Measurements from ENCODE around the gene CCDC188. TPM values are rescaled to one million over a fixed set of nuclear protein-coding genes. Genes with fewer than 3 reads are reported as not detected.

Gene CCDC188
- total and polyA plus RNA-seq, 2 of the 4 experiments (the other 2 are of a cell fraction), result 0.10 TPM; not detected in 1

DNA sequence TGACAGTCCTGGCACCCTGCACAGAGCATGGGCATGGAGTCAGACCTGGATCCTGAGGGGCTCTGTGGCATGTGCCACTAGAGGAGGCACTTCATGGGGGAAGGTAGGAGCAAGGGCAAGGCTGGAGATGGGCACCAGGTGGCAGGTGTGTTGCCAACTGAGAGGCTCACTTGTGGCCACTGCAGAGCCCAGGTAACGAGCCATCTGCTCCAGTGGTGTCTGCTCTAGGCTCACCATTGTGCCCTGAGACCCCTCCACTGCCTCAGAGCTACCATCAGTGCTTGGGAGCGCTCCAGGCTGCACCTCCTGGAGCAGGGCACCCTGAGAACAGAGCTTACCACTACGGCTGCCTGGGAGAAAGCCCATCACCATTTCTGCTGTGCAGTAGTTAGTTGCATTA, 20.5 kb downstream of the CCDC188 start:
- no peak overlapping the region for H3K27ac ChIP-seq (ENCODE audit: insufficient read depth, low read length)
- no peak overlapping the region for H3K4ac ChIP-seq (ENCODE audit: low read depth, low read length)
- no peak overlapping the region for H3K4me2 ChIP-seq (ENCODE audit: low read depth, low read length)
- peaks cover 3% of the 10 kb centered on the region; the same call in 1 of the 2 replicates for H3K9me1 ChIP-seq (ENCODE audit: insufficient read depth, low read length)
- POLR2A ChIA-PET (ENCODE audit: unreplicated experiment), result no interaction called here
- peak overlapping the region in 1 of 2 experiments; percentile 76; a peak in 2 of 4 replicates for H4K8ac ChIP-seq (ENCODE audit: low read depth in 2 of 2, low read length in 2 of 2)
- no peak overlapping the region for H2BK20ac ChIP-seq (ENCODE audit: low read depth, low read length)
- no peak overlapping the region for H3K56ac ChIP-seq (ENCODE audit: extremely low read depth, insufficient read depth, low read length)
- H2AK9ac ChIP-seq (replicated peaks; ENCODE audit: low read depth, low read length, poor library complexity), result peak overlapping the region; percentile 87
- no TSS peak for BruUV-seq (replicated peaks)
- H3K36me3 ChIP-seq (ENCODE audit: control insufficient read depth, insufficient read depth, low read length), result peaks cover 24% of the 10 kb centered on the region
- peak overlapping the region; percentile 91 for H2AFZ ChIP-seq (replicated peaks; ENCODE audit: low read length, poor library complexity)
- intact Hi-C loops (cut with micrococcal nuclease) (no loop called here), in situ Hi-C loops (cut with MboI; ENCODE audit: low sequenced_read_pairs) (no loop called here), dilution Hi-C loops (cut with HindIII; ENCODE audit: low sequenced_read_pairs, unreplicated experiment) (no loop called here)
- peaks cover 35% of the 10 kb centered on the region for H4K20me1 ChIP-seq (ENCODE audit: insufficient read depth, low read length)
- H3K4me1 ChIP-seq (ENCODE audit: control insufficient read depth, insufficient read depth, low read length), result peaks cover 9% of the 10 kb centered on the region
- no peak overlapping the region for H3K23ac ChIP-seq (ENCODE audit: low read depth, low read length)
- TF ChIP-seq, protein P1, sequence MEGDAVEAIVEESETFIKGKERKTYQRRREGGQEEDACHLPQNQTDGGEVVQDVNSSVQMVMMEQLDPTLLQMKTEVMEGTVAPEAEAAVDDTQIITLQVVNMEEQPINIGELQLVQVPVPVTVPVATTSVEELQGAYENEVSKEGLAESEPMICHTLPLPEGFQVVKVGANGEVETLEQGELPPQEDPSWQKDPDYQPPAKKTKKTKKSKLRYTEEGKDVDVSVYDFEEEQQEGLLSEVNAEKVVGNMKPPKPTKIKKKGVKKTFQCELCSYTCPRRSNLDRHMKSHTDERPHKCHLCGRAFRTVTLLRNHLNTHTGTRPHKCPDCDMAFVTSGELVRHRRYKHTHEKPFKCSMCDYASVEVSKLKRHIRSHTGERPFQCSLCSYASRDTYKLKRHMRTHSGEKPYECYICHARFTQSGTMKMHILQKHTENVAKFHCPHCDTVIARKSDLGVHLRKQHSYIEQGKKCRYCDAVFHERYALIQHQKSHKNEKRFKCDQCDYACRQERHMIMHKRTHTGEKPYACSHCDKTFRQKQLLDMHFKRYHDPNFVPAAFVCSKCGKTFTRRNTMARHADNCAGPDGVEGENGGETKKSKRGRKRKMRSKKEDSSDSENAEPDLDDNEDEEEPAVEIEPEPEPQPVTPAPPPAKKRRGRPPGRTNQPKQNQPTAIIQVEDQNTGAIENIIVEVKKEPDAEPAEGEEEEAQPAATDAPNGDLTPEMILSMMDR (conservative IDR thresholded peaks at IDR 0.05; ENCODE audit: low read depth, low read length), result no peak
- TF ChIP-seq RFX5 (IDR thresholded peaks at IDR 0.05; ENCODE audit: low read depth, low read length) (no peak), RAD21 (IDR thresholded peaks at IDR 0.05; ENCODE audit: low read length) (no peak), CHD1 (IDR thresholded peaks at IDR 0.05; ENCODE audit: low read depth, low read length) (no peak), FOS (IDR thresholded peaks at IDR 0.05; ENCODE audit: low read depth, low read length) (no peak), MXI1 (IDR thresholded peaks at IDR 0.05; ENCODE audit: borderline replicate concordance, low read depth, low read length) (no peak), BHLHE40 (IDR thresholded peaks at IDR 0.05; ENCODE audit: low read depth, low read length) (no peak)
- no peaks in the 10 kb centered on the region for H3K27me3 ChIP-seq (ENCODE audit: control insufficient read depth, insufficient read depth, low read length)
- H3K9ac ChIP-seq (ENCODE audit: low read depth, low read length), result no peak overlapping the region
- H3K79me1 ChIP-seq (ENCODE audit: low read depth in 1 of 2, low read length in 2 of 2), result peaks cover 3 to 33% of the 10 kb centered on the region in 2 experiments
- no peak overlapping the region for H3K18ac ChIP-seq (ENCODE audit: low read depth, low read length)
- no peak overlapping the region for H3K14ac ChIP-seq (replicated peaks; ENCODE audit: low read depth, low read length)
- no peak overlapping the region for H2BK120ac ChIP-seq (ENCODE audit: low read depth, low read length)
- CTCF ChIA-PET, result no interaction called here
- H4K5ac ChIP-seq (ENCODE audit: low read depth, low read length), result no peak overlapping the region; the same call in 1 of the 2 replicates
- no peak overlapping the region for H2BK5ac ChIP-seq (ENCODE audit: low read depth, low read length, poor library complexity, severe bottlenecking)
- no peak overlapping the region for H3K4me3 ChIP-seq (ENCODE audit: insufficient read depth, low read depth, low read length)
- no peak overlapping the region for H2BK15ac ChIP-seq (ENCODE audit: low read depth, low read length)
- WGBS, 2 experiments (ENCODE audit: extremely low coverage in 2 of 2, insufficient read length in 1 of 2), result 80% methylated on average over 1 of the region's 3 CpGs; no CpG with 5 or more reads in 1 of the 2 experiments
- H3K9me3 ChIP-seq (ENCODE audit: control insufficient read depth, insufficient read depth, low read length), result no peaks in the 10 kb centered on the region
- DNase-seq (no peak), ATAC-seq (ENCODE audit: low read depth) (no peak)
- no peak overlapping the region for H4K91ac ChIP-seq (ENCODE audit: insufficient read depth, low read depth, low read length)
- H2AK5ac ChIP-seq (ENCODE audit: low read depth, low read length), result no peak overlapping the region
